Upper lobe of left lung (tissue), 4 donors: Measurements from ENCODE around the gene DYRK3.

Source experiments
- POLR2A ChIP-seq, 4 donors: fragments of 450-650 bp; IDR thresholded peaks; one replicate each; pipeline ENCODE4 v1.5.1; 2016 to 2017; ENCODE audit warnings: antibody characterized with exemption in 4 of 4, mild to moderate bottlenecking in 2 of 4
- TF ChIP-seq, protein P1 (sequence below), 6 experiments: fragments of 450-650 bp in 4 of 6; fragments of 200-600 bp in 2 of 6; sonication (generic) in 2 of 6; IDR thresholded peaks; one replicate each; pipeline ENCODE4 v1.5.1; 2016 to 2019; ENCODE audit warnings: antibody characterized with exemption in 6 of 6

DNA sequence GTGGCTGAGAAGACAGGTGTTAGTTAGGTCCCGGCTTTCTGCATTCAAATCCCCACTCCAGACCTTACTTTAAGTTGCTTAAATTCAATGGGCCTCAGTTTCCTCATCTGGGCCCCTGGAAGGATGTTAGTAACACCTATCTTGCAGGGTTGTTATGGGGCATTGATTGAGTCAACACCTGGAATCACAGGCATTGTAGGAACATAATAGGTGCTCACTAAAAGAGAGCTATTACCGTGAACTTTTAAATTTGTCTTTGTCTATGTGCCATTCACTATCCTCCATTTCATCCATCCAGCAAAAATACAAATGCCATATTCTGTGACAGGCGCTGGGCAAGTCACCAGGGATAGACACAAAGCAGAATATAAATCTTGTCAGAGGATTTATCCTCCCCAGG, 38.9 kb downstream of the DYRK3 start:
- TF ChIP-seq, protein P1, sequence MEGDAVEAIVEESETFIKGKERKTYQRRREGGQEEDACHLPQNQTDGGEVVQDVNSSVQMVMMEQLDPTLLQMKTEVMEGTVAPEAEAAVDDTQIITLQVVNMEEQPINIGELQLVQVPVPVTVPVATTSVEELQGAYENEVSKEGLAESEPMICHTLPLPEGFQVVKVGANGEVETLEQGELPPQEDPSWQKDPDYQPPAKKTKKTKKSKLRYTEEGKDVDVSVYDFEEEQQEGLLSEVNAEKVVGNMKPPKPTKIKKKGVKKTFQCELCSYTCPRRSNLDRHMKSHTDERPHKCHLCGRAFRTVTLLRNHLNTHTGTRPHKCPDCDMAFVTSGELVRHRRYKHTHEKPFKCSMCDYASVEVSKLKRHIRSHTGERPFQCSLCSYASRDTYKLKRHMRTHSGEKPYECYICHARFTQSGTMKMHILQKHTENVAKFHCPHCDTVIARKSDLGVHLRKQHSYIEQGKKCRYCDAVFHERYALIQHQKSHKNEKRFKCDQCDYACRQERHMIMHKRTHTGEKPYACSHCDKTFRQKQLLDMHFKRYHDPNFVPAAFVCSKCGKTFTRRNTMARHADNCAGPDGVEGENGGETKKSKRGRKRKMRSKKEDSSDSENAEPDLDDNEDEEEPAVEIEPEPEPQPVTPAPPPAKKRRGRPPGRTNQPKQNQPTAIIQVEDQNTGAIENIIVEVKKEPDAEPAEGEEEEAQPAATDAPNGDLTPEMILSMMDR (IDR thresholded peaks at IDR 0.05) = no peak
- no peak for TF ChIP-seq POLR2A (IDR thresholded peaks at IDR 0.05)
